HepG2 (cell line): Measurements from ENCODE around the gene NOTUM.

Experiments used
- ELF4 ChIP-seq: sonication (generic); formaldehyde crosslinking; IDR thresholded peaks from 2 replicates; pipeline ENCODE4 v1.5.0; 2020; ENCODE audit warnings: missing genetic modification reagents, mild to moderate bottlenecking, moderate library complexity, borderline replicate concordance
- SMARCC2 ChIP-seq: fragments of 450-650 bp; IDR thresholded peaks from 2 replicates; pipeline ENCODE4 v1.6.1; 2017; ENCODE audit warnings: antibody characterized with exemption, mild to moderate bottlenecking
- TF ChIP-seq, protein P1 (sequence below): sonication (generic); formaldehyde crosslinking; IDR thresholded peaks from 2 replicates; pipeline ENCODE4 v1.5.0; 2020; ENCODE audit warnings: mild to moderate bottlenecking, missing genetic modification reagents, moderate library complexity
- TF ChIP-seq, protein P2 (sequence below): sonication (generic); formaldehyde crosslinking; IDR thresholded peaks from 2 replicates; pipeline ENCODE4 v1.5.0; 2020; ENCODE audit warnings: missing genetic modification reagents

DNA sequence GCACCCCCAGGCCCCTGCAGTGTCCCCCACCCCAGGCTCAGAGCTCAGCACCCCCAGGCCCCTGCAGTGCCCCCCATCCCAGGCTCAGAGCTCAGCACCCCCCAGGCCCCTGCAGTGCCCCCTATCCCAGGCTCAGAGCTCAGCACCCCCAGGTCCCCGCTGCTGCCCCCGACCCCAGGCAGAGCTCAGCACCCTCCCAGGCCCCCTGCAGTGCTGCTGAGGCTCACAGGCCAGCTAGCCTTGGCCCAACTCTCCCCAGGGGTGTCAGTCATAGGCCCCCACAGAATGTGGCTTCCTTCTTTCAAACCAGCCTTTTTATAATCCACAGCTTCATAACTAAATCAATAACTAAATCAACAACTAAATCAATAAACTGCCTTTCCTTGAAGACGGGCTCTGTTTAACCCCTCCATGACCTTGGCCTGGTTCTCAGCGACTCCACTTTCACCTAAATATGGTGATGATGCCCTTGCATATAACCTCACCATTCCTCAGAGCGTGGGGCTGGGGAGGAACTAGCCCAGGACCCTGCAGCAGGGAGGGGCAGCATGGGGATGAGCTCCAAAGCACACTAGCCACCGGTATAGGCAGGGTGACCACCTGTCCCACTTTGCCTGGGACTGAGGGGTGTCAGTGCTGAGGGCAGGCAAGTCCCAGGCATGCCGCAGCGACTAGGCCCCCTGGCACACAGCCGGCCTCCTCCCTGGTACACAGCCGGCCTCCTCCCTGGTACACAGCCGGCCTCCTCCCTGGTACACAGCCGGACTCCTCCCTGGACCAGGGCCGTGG lies 5.0 kb downstream of the NOTUM start:
- TF ChIP-seq, protein P1, sequence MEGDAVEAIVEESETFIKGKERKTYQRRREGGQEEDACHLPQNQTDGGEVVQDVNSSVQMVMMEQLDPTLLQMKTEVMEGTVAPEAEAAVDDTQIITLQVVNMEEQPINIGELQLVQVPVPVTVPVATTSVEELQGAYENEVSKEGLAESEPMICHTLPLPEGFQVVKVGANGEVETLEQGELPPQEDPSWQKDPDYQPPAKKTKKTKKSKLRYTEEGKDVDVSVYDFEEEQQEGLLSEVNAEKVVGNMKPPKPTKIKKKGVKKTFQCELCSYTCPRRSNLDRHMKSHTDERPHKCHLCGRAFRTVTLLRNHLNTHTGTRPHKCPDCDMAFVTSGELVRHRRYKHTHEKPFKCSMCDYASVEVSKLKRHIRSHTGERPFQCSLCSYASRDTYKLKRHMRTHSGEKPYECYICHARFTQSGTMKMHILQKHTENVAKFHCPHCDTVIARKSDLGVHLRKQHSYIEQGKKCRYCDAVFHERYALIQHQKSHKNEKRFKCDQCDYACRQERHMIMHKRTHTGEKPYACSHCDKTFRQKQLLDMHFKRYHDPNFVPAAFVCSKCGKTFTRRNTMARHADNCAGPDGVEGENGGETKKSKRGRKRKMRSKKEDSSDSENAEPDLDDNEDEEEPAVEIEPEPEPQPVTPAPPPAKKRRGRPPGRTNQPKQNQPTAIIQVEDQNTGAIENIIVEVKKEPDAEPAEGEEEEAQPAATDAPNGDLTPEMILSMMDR (CRISPR knock-in tag) = no peak
- no peak for TF ChIP-seq ELF4
- no peak for TF ChIP-seq SMARCC2
- TF ChIP-seq, protein P2, sequence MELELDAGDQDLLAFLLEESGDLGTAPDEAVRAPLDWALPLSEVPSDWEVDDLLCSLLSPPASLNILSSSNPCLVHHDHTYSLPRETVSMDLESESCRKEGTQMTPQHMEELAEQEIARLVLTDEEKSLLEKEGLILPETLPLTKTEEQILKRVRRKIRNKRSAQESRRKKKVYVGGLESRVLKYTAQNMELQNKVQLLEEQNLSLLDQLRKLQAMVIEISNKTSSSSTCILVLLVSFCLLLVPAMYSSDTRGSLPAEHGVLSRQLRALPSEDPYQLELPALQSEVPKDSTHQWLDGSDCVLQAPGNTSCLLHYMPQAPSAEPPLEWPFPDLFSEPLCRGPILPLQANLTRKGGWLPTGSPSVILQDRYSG (CRISPR knock-in tag) = no peak
